T follicular helper cell (primary cell): Measurements from ENCODE around the gene DAPK1.
A peak's percentile ranks its signal among the peaks of the same experiment; 100 is the strongest.

Experiments
- DNase-seq: peaks from one replicate; pipeline ENCODE4 v3.0.0-alpha.2; 2020; ENCODE audit warnings: low read depth

Gene DAPK1

GRCh38 chr9:87713278-87713987 is 215.8 kb downstream of the DAPK1 start:
- no peak for DNase-seq

- DNase-seq: no peak
Observed at GRCh38 chr9:87713988-87714330, 216.3 kb downstream of the DAPK1 start.

GRCh38 chr9:87714819-87715218 is 217.2 kb downstream of the DAPK1 start:
- no peak for DNase-seq

- DNase-seq: no peak
Observed at GRCh38 chr9:87716141-87716540, 218.5 kb downstream of the DAPK1 start.

GRCh38 chr9:87717456-87717855 is 219.8 kb downstream of the DAPK1 start:
- no peak for DNase-seq

GRCh38 chr9:87718231-87718630 is 220.6 kb downstream of the DAPK1 start:
- no peak for DNase-seq

- no peak for DNase-seq
Observed at GRCh38 chr9:87718852-87719612, 221.4 kb downstream of the DAPK1 start.

GRCh38 chr9:87720173-87720572 is 222.5 kb downstream of the DAPK1 start:
- DNase-seq: no peak

GRCh38 chr9:87722393-87723088 is 224.9 kb downstream of the DAPK1 start:
- no peak for DNase-seq

GRCh38 chr9:87725356-87725899 is 227.8 kb downstream of the DAPK1 start:
- no peak for DNase-seq

- DNase-seq: peak; percentile 18
Observed at GRCh38 chr9:87725900-87726709, 228.4 kb downstream of the DAPK1 start, which contains the start of gene CTSL. Gene CTSL, plus strand, starts transcription at chr9:87726119. Its CDS starts 1,485 bp downstream, at chr9:87727604.

GRCh38 chr9:87729246-87729645 is 231.6 kb downstream of the DAPK1 start:
- no peak for DNase-seq

GRCh38 chr9:87731321-87731720 is 233.7 kb downstream of the DAPK1 start:
- DNase-seq: no peak

GRCh38 chr9:87732344-87732743 is 234.7 kb downstream of the DAPK1 start:
- DNase-seq: no peak

- no peak for DNase-seq
Observed at GRCh38 chr9:87732756-87733155, 235.1 kb downstream of the DAPK1 start.

GRCh38 chr9:87733273-87734052 is 235.8 kb downstream of the DAPK1 start:
- no peak for DNase-seq

- DNase-seq: no peak
Observed at GRCh38 chr9:87734106-87734505, 236.4 kb downstream of the DAPK1 start.

GRCh38 chr9:87739546-87739945 is 241.9 kb downstream of the DAPK1 start:
- no peak for DNase-seq

- no peak for DNase-seq
Observed at GRCh38 chr9:87740209-87740608, 242.5 kb downstream of the DAPK1 start.

- no peak for DNase-seq
Observed at GRCh38 chr9:87741326-87741725, 243.7 kb downstream of the DAPK1 start.

GRCh38 chr9:87741891-87742290 is 244.2 kb downstream of the DAPK1 start:
- no peak for DNase-seq
